HG03039 (cell line): ENCODE data around the gene MFSD6.
A peak's percentile ranks its signal among the peaks of the same experiment; 100 is the strongest.

ENCODE experiments used
- ATAC-seq: cut with Tn5 transposase; IDR thresholded peaks from one replicate; pipeline ENCODE4 v1.9.1; 2021; ENCODE audit warnings: mild to moderate bottlenecking, moderate library complexity; ENCODE audit not compliant: unreplicated experiment

Gene MFSD6

GRCh38 chr2:190527214-190527613 lies 119.1 kb downstream of the MFSD6 start:
- no peak for ATAC-seq

- ATAC-seq, result no peak
Observed at GRCh38 chr2:190527918-190528317, 119.8 kb downstream of the MFSD6 start.

GRCh38 chr2:190528521-190529001 lies 120.4 kb downstream of the MFSD6 start:
- no peak for ATAC-seq

- ATAC-seq, result no peak
Observed at GRCh38 chr2:190529486-190530247, 121.5 kb downstream of the MFSD6 start.

- ATAC-seq, result no peak
Observed at GRCh38 chr2:190530248-190530900, 122.2 kb downstream of the MFSD6 start.

GRCh38 chr2:190532581-190532980 lies 124.4 kb downstream of the MFSD6 start:
- ATAC-seq, result no peak

- ATAC-seq, result no peak
Observed at GRCh38 chr2:190533175-190533967, 125.2 kb downstream of the MFSD6 start.

- ATAC-seq, result peak; percentile 8
Observed at GRCh38 chr2:190533968-190534309, 125.8 kb downstream of the MFSD6 start.

- peak; percentile 64 for ATAC-seq
Observed at GRCh38 chr2:190534310-190535120, 126.4 kb downstream of the MFSD6 start, which contains the start of gene NEMP2. TSS of gene NEMP2 (minus strand) at chr2:190534722. CDS start at chr2:190534655, 67 bp downstream.

- no peak for ATAC-seq
Observed at GRCh38 chr2:190535121-190535439, 126.9 kb downstream of the MFSD6 start.

- no peak for ATAC-seq
Observed at GRCh38 chr2:190535586-190535985, 127.4 kb downstream of the MFSD6 start.

- ATAC-seq, result no peak
Observed at GRCh38 chr2:190537765-190538164, 129.6 kb downstream of the MFSD6 start.

GRCh38 chr2:190538201-190538600 lies 130.0 kb downstream of the MFSD6 start:
- ATAC-seq, result no peak

GRCh38 chr2:190540048-190540447 lies 131.9 kb downstream of the MFSD6 start:
- ATAC-seq, result no peak

GRCh38 chr2:190545093-190545492 lies 136.9 kb downstream of the MFSD6 start:
- no peak for ATAC-seq

- no peak for ATAC-seq
Observed at GRCh38 chr2:190545555-190546385, 137.6 kb downstream of the MFSD6 start.

- no peak for ATAC-seq
Observed at GRCh38 chr2:190546734-190547133, 138.6 kb downstream of the MFSD6 start.

GRCh38 chr2:190547886-190548285 lies 139.7 kb downstream of the MFSD6 start:
- no peak for ATAC-seq

- ATAC-seq, result no peak
Observed at GRCh38 chr2:190550137-190550536, 142.0 kb downstream of the MFSD6 start.
